Spinal cord (tissue), 10 donors: Measurements from ENCODE around the gene STRIP2. TPM values are rescaled to one million over a fixed set of nuclear protein-coding genes. Genes with fewer than 3 reads are reported as not detected.
A peak's percentile ranks its signal among the peaks of the same experiment; 100 is the strongest.

Source experiments
- DNase-seq, 6 donors: peaks; one replicate each; pipeline versions ENCODE4 v3.0.0 to v3.0.0-alpha.2; 2013 to 2015; ENCODE audit warnings: low spot score in 6 of 6, low read depth in 4 of 6
- H3K27ac ChIP-seq: one replicate; pipeline ENCODE4 v1.5.1; 2013; ENCODE audit warnings: low read depth, low read length, control low read depth
- H3K27me3 ChIP-seq: one replicate; pipeline ENCODE4 v1.6.1; 2013; ENCODE audit warnings: low read length; ENCODE audit not compliant: control insufficient read depth, insufficient read depth
- H3K36me3 ChIP-seq: one replicate; pipeline ENCODE4 v1.6.1; 2013; ENCODE audit warnings: low read length; ENCODE audit not compliant: control insufficient read depth, insufficient read depth
- H3K4me1 ChIP-seq: one replicate; pipeline ENCODE4 v1.6.1; 2013; ENCODE audit warnings: low read length; ENCODE audit not compliant: control insufficient read depth, insufficient read depth
- H3K4me3 ChIP-seq: one replicate; pipeline ENCODE4 v1.5.1; 2013; ENCODE audit warnings: low read depth, low read length, control low read depth
- H3K9me3 ChIP-seq: one replicate; pipeline ENCODE4 v1.6.1; 2013; ENCODE audit warnings: low read length; ENCODE audit not compliant: control insufficient read depth, insufficient read depth
- WGBS: methylation state at CpG from one replicate; pipeline ENCODE4 v1.1.5; 2013; ENCODE audit warnings: missing lambda C conversion rate; ENCODE audit not compliant: insufficient coverage; 5-methylcytosine and 5-hydroxymethylcytosine counted together
- polyA plus RNA-seq, 2 donors: library from polyadenylated mRNA; unstranded; fragments of 120-200 nt; gene quantifications; one replicate each; pipeline ENCODE4 v1.2.1, GENCODE V29; 2013; ENCODE audit not compliant: insufficient read length in 2 of 2
- total RNA-seq, 2 donors: library from RNA; depleted of rRNA in 1 of 2; stranded (reverse); fragments of 120-200 nt in 1 of 2; fragments of >200 nt in 1 of 2; gene quantifications; one replicate each; pipeline versions ENCODE4 v1.2.3 to v1.2.4, GENCODE V29; 2013 to 2014
- donor health status: healthy.

Gene STRIP2
- total and polyA plus RNA-seq, 4 donors = 16.0 to 24.2 (median 18.1) TPM

DNA sequence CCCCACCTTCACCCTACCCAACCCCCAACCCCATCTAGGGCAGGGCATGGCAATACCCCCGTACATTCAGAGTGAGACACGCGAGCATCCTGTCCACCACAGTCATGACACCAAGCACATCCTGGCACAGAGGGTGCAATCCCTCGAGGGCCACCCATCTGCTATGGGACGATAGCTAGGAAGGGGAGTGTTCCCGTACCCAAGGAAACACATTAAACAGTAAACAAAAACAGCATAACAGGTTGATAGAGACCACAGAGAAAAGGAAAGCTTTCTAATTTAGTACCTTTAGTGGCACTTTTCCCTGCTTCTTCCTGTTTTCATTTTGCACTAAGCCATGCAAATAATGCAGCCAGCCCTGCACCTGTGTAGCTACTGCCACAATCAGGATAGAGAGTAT lies 65.8 kb downstream of the STRIP2 start:
- Histone ChIP-seq H3K4me3 (no peak overlapping the region), H3K27me3 (no peaks in the 10 kb centered on the region), H3K4me1 (peaks cover 19% of the 10 kb centered on the region), H3K36me3 (no peaks in the 10 kb centered on the region), H3K9me3 (no peaks in the 10 kb centered on the region), H3K27ac (no peak overlapping the region)
- no peak for DNase-seq
- 90% methylated on average over 2 of the region's 6 CpGs for WGBS

DNA sequence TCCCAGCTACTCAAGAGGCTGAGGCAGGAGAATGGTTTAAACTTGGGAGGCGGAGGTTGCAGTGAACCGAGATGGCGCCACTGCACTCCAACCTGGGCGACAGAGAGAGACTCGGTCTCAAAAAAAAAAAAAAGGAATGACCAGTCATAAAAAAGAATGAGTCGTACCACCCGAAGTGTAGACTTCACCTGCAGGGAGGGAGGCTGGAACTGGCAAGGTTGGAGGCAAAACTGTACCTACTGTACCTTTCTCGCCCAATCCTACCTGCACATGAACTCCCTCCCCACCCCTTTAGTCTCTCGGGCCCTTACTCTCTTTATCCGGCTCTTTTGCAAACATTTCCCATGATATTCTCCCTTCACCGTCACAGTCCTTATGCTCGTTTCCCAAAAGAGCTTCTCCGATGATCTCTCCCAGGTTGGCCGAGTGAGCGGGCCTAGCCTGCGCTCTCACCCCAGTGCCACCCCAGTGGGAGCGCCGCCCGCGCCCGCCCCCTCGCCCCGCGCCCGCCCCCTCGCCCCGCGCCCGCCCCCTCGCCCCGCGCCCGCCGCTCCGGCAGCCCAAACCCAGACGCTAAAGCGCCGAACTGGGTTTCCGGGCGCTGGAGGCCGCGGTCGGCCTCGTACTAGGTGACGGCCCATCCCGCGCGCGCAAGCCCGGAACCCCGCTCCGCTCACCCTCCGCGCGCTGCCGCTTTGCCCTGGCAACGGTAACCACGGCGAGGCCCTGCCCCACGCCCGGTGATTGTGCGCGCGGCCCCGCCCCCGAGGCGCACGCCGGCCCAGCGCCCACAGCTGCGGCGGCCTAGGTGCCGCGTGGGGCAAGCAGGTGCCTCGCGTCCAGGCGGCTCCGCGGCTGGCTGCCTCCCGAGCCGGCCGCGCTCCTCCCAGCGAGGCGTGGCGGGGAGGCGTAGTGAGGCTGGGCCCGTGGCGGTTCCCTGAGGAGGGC lies 67.8 kb downstream of the STRIP2 start, which contains the start of gene SMKR1:
SMKR1 (plus strand) TSS at position 772 of the 948 bp plus-strand sequence. CDS start 294 bp downstream, outside the sequence.
- H3K27ac ChIP-seq = no peak within 1 kb of the TSS
- peak within 1 kb of the TSS; percentile 47 for H3K4me3 ChIP-seq
- H3K9me3 ChIP-seq = no peaks in the 10 kb centered on the region
- no peaks in the 10 kb centered on the region for H3K36me3 ChIP-seq
- WGBS = 3% methylated on average over 81 of the region's 89 CpGs
- H3K27me3 ChIP-seq = no peaks in the 10 kb centered on the region
- peak; percentile 49 to 96 (median 61) for DNase-seq
- peaks cover 19% of the 10 kb centered on the region for H3K4me1 ChIP-seq

DNA sequence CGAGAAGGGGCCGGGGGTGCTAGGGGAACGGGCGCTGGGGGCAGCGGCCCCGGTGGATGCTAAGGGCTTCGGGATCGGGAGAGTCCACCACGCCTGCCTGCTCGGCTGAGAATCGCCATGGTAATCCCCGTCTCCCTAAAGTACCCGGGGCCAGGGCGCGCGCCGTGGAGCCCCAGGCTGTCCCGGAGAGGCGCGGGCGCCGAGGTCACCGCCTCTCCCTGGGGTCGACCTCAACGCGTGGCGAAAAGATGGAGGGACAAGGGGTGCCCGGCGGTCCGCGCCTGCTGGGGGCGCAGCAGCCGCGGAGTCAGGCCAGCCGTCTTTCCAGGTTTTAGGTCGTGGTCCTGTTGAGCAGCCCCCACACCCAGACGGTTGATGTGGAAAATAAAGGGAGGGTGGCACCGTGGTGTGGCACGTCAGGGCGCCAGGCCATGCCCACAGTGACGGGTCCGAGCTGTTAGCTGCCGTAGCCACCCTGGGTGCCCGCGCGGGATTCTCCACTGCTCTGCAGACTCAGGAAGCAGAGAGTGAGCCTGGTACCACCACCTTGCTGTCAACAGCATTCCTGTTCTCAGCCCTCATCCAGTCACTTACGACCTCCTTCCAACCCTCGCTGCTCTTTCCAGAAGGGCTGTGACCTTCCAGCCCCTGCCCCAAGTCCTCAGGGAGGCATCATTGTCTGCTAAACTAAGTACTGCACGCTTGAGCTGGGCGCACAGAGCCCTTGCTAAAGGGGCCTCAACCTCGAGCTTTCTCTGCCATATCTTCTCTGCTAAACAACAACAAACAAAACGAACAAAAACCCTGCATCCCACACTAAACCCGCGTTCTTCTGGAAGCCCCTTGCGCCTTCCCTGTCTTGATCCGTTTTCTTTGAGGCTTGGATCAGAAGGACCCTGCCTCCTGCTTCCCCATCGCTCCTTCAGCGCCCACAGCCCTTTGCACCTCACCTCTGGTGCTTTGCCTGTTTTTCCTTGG lies 68.8 kb downstream of the STRIP2 start:
- Histone ChIP-seq H3K36me3 (no peaks in the 10 kb centered on the region), H3K27ac (no peak overlapping the region), H3K4me1 (peaks cover 19% of the 10 kb centered on the region), H3K9me3 (no peaks in the 10 kb centered on the region), H3K4me3 (peak overlapping the region; percentile 47), H3K27me3 (no peaks in the 10 kb centered on the region)
- peak in 2 of 6 donors; percentile 27 to 64 for DNase-seq
- 9% methylated on average over 57 of the region's 58 CpGs for WGBS

- WGBS = 96% methylated on average over 7 of the region's 8 CpGs
Measured at GRCh38 chr7:129503725-129504124, 69.5 kb downstream of the STRIP2 start.

GRCh38 chr7:129512192-129512591 lies 78.0 kb downstream of the STRIP2 start:
- no peaks in the 10 kb centered on the region for H3K9me3 ChIP-seq
- H3K27me3 ChIP-seq = no peaks in the 10 kb centered on the region
- H3K27ac ChIP-seq = no peak overlapping the region
- 86% methylated on average over 5 of the region's 8 CpGs for WGBS
- H3K36me3 ChIP-seq = no peaks in the 10 kb centered on the region
- DNase-seq = no peak
- H3K4me3 ChIP-seq = no peak overlapping the region
- H3K4me1 ChIP-seq = no peaks in the 10 kb centered on the region

More at GRCh38 chr7:129503725-129504124, 69.5 kb downstream of the STRIP2 start:
- Histone ChIP-seq H3K9me3 (no peaks in the 10 kb centered on the region), H3K27me3 (no peaks in the 10 kb centered on the region), H3K4me1 (peaks cover 19% of the 10 kb centered on the region), H3K4me3 (no peak overlapping the region), H3K36me3 (no peaks in the 10 kb centered on the region), H3K27ac (no peak overlapping the region)
- DNase-seq = no peak

GRCh38 chr7:129513546-129513945 lies 79.3 kb downstream of the STRIP2 start:
- WGBS = 88% methylated on average over 9 of the region's 10 CpGs
- no peak for DNase-seq
- Histone ChIP-seq H3K27me3 (no peaks in the 10 kb centered on the region), H3K36me3 (no peaks in the 10 kb centered on the region), H3K4me1 (no peaks in the 10 kb centered on the region), H3K27ac (no peak overlapping the region), H3K9me3 (no peaks in the 10 kb centered on the region), H3K4me3 (no peak overlapping the region)

DNA sequence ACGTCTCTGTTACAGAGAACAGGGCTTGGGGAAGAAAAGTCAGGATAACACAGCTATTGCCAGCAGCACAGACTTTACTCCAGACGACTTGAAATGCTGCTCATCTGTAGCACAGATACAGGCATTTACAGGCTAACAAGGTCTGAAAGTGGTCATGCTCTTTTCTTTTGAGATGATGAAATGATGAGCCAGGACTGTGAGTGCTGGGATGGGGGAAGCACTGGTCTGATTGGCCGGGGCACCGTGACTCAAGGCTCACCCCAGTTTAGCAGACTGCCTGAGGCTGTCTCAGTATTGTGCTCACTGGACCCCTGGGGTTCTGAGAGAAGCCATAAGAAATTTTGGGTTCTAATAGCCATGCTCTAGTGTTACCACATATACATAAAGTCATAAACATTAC lies 80.5 kb downstream of the STRIP2 start:
- Histone ChIP-seq H3K27me3 (no peaks in the 10 kb centered on the region), H3K4me1 (no peaks in the 10 kb centered on the region), H3K36me3 (no peaks in the 10 kb centered on the region), H3K27ac (no peak overlapping the region), H3K4me3 (no peak overlapping the region), H3K9me3 (no peaks in the 10 kb centered on the region)
- 55% methylated on average over 2 of the region's 4 CpGs for WGBS
- no peak for DNase-seq

GRCh38 chr7:129515381-129515780 lies 81.1 kb downstream of the STRIP2 start:
- no peak overlapping the region for H3K4me3 ChIP-seq
- no peak for DNase-seq
- no peaks in the 10 kb centered on the region for H3K27me3 ChIP-seq
- H3K4me1 ChIP-seq = no peaks in the 10 kb centered on the region
- H3K27ac ChIP-seq = no peak overlapping the region
- no peaks in the 10 kb centered on the region for H3K36me3 ChIP-seq
- no peaks in the 10 kb centered on the region for H3K9me3 ChIP-seq
- no CpG with 5 or more reads among the region's 4 CpGs for WGBS

- no peak for DNase-seq
- no peaks in the 10 kb centered on the region for H3K9me3 ChIP-seq
- H3K27me3 ChIP-seq = peaks cover 4% of the 10 kb centered on the region
- 100% methylated on average over 1 of the region's 6 CpGs for WGBS
- H3K36me3 ChIP-seq = no peaks in the 10 kb centered on the region
- H3K4me3 ChIP-seq = no peak overlapping the region
- no peaks in the 10 kb centered on the region for H3K4me1 ChIP-seq
- no peak overlapping the region for H3K27ac ChIP-seq
Measured at GRCh38 chr7:129517931-129518330, 83.7 kb downstream of the STRIP2 start.
